ENCODE data around the gene RNU7-1. TPM values are rescaled to one million over a fixed set of nuclear protein-coding genes. Genes with fewer than 3 reads are reported as not detected.

Gene RNU7-1
- total RNA-seq, 1 donor from 2014 or later, result not detected

- no peak for DNase-seq (ENCODE audit: missing footprints)
- ATAC-seq, result peak; percentile 2
- intact Hi-C loops (cut with DNase I), result no loop called here
These were observed 8.0 kb upstream of the RNU7-1 start for GRCh38 chr12:6935371-6936193.

- ATAC-seq (no peak), DNase-seq (ENCODE audit: missing footprints) (no peak)
- intact Hi-C loops (cut with DNase I), result no loop called here
These were observed 7.4 kb upstream of the RNU7-1 start for GRCh38 chr12:6936194-6936635.

- intact Hi-C loops (cut with DNase I), result no loop called here
- DNase-seq (ENCODE audit: missing footprints) (no peak), ATAC-seq (peak; percentile 6)
These were observed 6.8 kb upstream of the RNU7-1 start for GRCh38 chr12:6936636-6937480.

- DNase-seq (ENCODE audit: missing footprints) (peak; percentile 98), ATAC-seq (peak; percentile 88)
- intact Hi-C loops (cut with DNase I), result no loop called here
These were observed 5.9 kb upstream of the RNU7-1 start for GRCh38 chr12:6937481-6938352.

GRCh38 chr12:6938353-6939190 lies 5.0 kb upstream of the RNU7-1 start:
- DNase-seq (ENCODE audit: missing footprints) (peak; percentile 66), ATAC-seq (no peak)
- intact Hi-C loops (cut with DNase I), result no loop called here

- no peak for ATAC-seq
- intact Hi-C loops (cut with DNase I), result no loop called here
- DNase-seq (ENCODE audit: missing footprints), result no peak
These were observed 4.5 kb upstream of the RNU7-1 start for GRCh38 chr12:6939191-6939540.

GRCh38 chr12:6941267-6941666 lies 2.3 kb upstream of the RNU7-1 start:
- ATAC-seq, result no peak

GRCh38 chr12:6941782-6942181 lies 1.8 kb upstream of the RNU7-1 start:
- no peak for ATAC-seq
- no peak for DNase-seq (ENCODE audit: missing footprints)
- intact Hi-C loops (cut with DNase I), result loop anchor here (2.0 to 5.0 kb wide), 2 partner anchors 15 to 69 kb away; partner anchors contain the start of genes ATN1 and SPSB2

More at GRCh38 chr12:6941267-6941666, 2.3 kb upstream of the RNU7-1 start:
- DNase-seq (ENCODE audit: missing footprints), result no peak
- intact Hi-C loops (cut with DNase I), result loop anchor here (5.0 kb wide), 1 partner anchor 69 kb away; the partner anchor contains the start of gene SPSB2

GRCh38 chr12:6942331-6942665 lies 1.3 kb upstream of the RNU7-1 start:
- no peak for DNase-seq (ENCODE audit: missing footprints)
- intact Hi-C loops (cut with DNase I), result loop anchor here (2.0 to 5.0 kb wide), 2 partner anchors 15 to 70 kb away; partner anchors contain the start of genes ATN1 and SPSB2
- no peak for ATAC-seq

- DNase-seq (ENCODE audit: missing footprints), result peak; percentile 84
- intact Hi-C loops (cut with DNase I), result loop anchor here (2.0 to 5.0 kb wide), 2 partner anchors 17 to 71 kb away; partner anchors contain the start of genes ATN1 and SPSB2
- peak; percentile 66 for ATAC-seq
These were observed 261 bp upstream of the RNU7-1 start for GRCh38 chr12:6943389-6943721.

- ATAC-seq (peak; percentile 77), DNase-seq (ENCODE audit: missing footprints) (peak; percentile 96)
- intact Hi-C loops (cut with DNase I), result loop anchor here (1.0 to 5.0 kb wide), 5 partner anchors 21 to 164 kb away; partner anchors contain the start of genes C1R, C1RL and SPSB2
These were observed 968 bp downstream of the RNU7-1 start for GRCh38 chr12:6944381-6945186.

- no peak for ATAC-seq
- peak; percentile 55 for DNase-seq (ENCODE audit: missing footprints)
- intact Hi-C loops (cut with DNase I), result loop anchor here (2.0 to 5.0 kb wide), 3 partner anchors 97 to 163 kb away; partner anchors contain the start of genes C1R and C1RL
These were observed 2.0 kb downstream of the RNU7-1 start for GRCh38 chr12:6945613-6946012.

- peak; percentile 83 for DNase-seq (ENCODE audit: missing footprints)
- no peak for ATAC-seq
- intact Hi-C loops (cut with DNase I), result loop anchor here (5.0 kb wide), 2 partner anchors 96 to 146 kb away; partner anchors contain the start of gene C1R
These were observed 2.7 kb downstream of the RNU7-1 start for GRCh38 chr12:6946033-6946919.

GRCh38 chr12:6946920-6947374 lies 3.3 kb downstream of the RNU7-1 start:
- intact Hi-C loops (cut with DNase I), result loop anchor here (5.0 kb wide), 2 partner anchors 95 to 145 kb away; partner anchors contain the start of gene C1R
- ATAC-seq, result no peak
- DNase-seq (ENCODE audit: missing footprints), result peak; percentile 9

GRCh38 chr12:6947615-6948014 lies 4.0 kb downstream of the RNU7-1 start:
- intact Hi-C loops (cut with DNase I), result loop anchor here (5.0 kb wide), 2 partner anchors 95 to 145 kb away; partner anchors contain the start of gene C1R
- no peak for ATAC-seq
- peak; percentile 35 for DNase-seq (ENCODE audit: missing footprints)
